GM23248 (cell line): ENCODE data around the gene LIN28A.

Experiments
- EZH2 ChIP-seq: fragments of 200-600 bp; sonication (generic); IDR thresholded peaks from 2 replicates; pipeline ENCODE4 v1.6.1; 2018; ENCODE audit warnings: antibody characterized with exemption, mild to moderate bottlenecking; ENCODE audit not compliant: insufficient read depth, poor library complexity, severe bottlenecking
- EZH2phosphoT487 ChIP-seq: fragments of 200-600 bp; sonication (generic); IDR thresholded peaks from 2 replicates; pipeline ENCODE4 v1.6.1; 2018; ENCODE audit warnings: antibody characterized with exemption, moderate library complexity, mild to moderate bottlenecking, low read depth; ENCODE audit not compliant: insufficient read depth

DNA sequence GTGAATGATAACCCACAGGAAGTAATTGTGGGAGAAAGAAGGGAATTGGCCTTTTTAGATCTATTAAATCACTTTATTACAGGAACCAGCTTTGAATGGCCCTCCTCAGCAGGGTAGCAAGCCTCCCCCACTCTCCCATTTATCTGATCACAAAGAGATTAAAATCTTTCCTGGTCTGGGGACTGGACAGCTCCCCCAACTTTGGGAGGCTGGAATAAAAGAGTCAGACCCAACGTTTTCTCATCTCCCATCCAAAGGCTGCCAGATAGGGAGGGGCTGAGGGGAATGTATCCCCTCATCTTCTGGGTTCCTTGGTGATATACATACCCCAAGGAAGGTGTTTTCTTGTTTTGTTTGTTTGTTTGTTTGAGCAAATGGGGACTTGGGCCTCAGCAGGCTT lies 2.4 kb downstream of the LIN28A start:
- TF ChIP-seq EZH2phosphoT487 = no peak
- no peak for TF ChIP-seq EZH2
